NT2/D1 (cell line): Measurements from ENCODE around the gene HSF4.

Experiments
- YY1 ChIP-seq: IDR thresholded peaks from 2 replicates; pipeline ENCODE4 v1.6.1; 2011; ENCODE audit not compliant: insufficient read length, insufficient read depth
- ZNF274 ChIP-seq: IDR thresholded peaks from 2 replicates; pipeline ENCODE4 v1.6.1; 2011; ENCODE audit warnings: mild to moderate bottlenecking, low read depth, low read length

- TF ChIP-seq YY1 (no peak), ZNF274 (no peak)
Measured at GRCh38 chr16:67150047-67150832, 14.3 kb upstream of the HSF4 start.
